ENCODE data around the gene SLC7A4. TPM values are rescaled to one million over a fixed set of nuclear protein-coding genes. Genes with fewer than 3 reads are reported as not detected.
"Not testable (repeated sequence)": the region's sequence is repeated elsewhere in the genome, so short reads cannot be mapped to it uniquely, and the experiment has no call there.

The SLC7A4 gene
- total RNA-seq, 2 experiments from 2014 or later, result not detected

GRCh38 chr22:21073482-21073881 lies 41.1 kb upstream of the SLC7A4 start:
- no peaks in the 10 kb centered on the region for H3K9me3 Mint-ChIP-seq
- intact Hi-C loops (cut with micrococcal nuclease), result no loop called here
- CTCF ChIA-PET, result no interaction called here
- H3K4me3 Mint-ChIP-seq, result no peak overlapping the region
- TF ChIP-seq CTCF (IDR thresholded peaks at IDR 0.05), result no peak
- ATAC-seq (no peak), DNase-seq (no peak)
- H3K27me3 Mint-ChIP-seq, result no peaks in the 10 kb centered on the region
- H3K27ac Mint-ChIP-seq, result no peak overlapping the region
- H3K4me1 Mint-ChIP-seq (ENCODE audit: low read depth), result no peaks in the 10 kb centered on the region
- H3K36me3 Mint-ChIP-seq (ENCODE audit: low read depth), result no peaks in the 10 kb centered on the region
- POLR2A ChIA-PET, result interaction anchor here (0.5 kb wide), 1 partner anchor 8 kb away, joined by 3 read pairs; no protein-coding TSS in a partner anchor

DNA sequence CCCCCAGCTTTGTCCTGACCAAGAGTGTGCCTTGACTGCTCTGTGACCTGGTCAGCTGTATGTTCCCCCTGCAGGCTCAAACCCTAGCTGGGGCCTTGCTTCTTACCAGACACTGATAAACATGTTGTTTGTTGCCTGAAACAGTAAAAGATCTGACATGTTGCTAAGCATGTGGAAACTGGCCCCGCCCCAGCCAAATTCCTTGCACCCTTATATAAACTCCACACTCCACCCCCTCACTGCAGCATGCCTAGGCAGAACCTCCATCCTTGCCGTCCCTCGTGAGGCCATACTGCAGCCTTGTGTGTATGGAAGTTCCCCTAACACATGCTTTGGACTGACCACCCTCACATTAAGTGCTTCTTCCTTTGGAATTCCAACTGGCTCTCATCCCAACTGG lies 40.7 kb upstream of the SLC7A4 start:
- POLR2A ChIA-PET, result no interaction called here
- peaks cover 4% of the 10 kb centered on the region for H3K4me1 Mint-ChIP-seq (ENCODE audit: low read depth)
- no peaks in the 10 kb centered on the region for H3K36me3 Mint-ChIP-seq (ENCODE audit: low read depth)
- TF ChIP-seq CTCF (IDR thresholded peaks at IDR 0.05), result no peak
- no peaks in the 10 kb centered on the region for H3K9me3 Mint-ChIP-seq
- no peak overlapping the region for H3K4me3 Mint-ChIP-seq
- intact Hi-C loops (cut with micrococcal nuclease), result no loop called here
- ATAC-seq (no peak), DNase-seq (no peak)
- CTCF ChIA-PET, result interaction anchor here (1.1 kb wide), 1 partner anchor 29 kb away, joined by 6 read pairs; no protein-coding TSS in a partner anchor
- H3K27me3 Mint-ChIP-seq, result no peaks in the 10 kb centered on the region
- H3K27ac Mint-ChIP-seq, result no peak overlapping the region

GRCh38 chr22:21071796-21072195 lies 39.4 kb upstream of the SLC7A4 start:
- DNase-seq; H3K4me3 Mint-ChIP-seq; H3K4me1 Mint-ChIP-seq (ENCODE audit: low read depth); H3K27ac Mint-ChIP-seq; ATAC-seq; intact Hi-C loops (cut with micrococcal nuclease); H3K36me3 Mint-ChIP-seq (ENCODE audit: low read depth); POLR2A ChIA-PET; H3K27me3 Mint-ChIP-seq; H3K9me3 Mint-ChIP-seq: not testable (repeated sequence)
- CTCF ChIA-PET, result interaction anchor here (1.1 kb wide), 1 partner anchor 31 kb away, joined by 6 read pairs; no protein-coding TSS in a partner anchor

DNA sequence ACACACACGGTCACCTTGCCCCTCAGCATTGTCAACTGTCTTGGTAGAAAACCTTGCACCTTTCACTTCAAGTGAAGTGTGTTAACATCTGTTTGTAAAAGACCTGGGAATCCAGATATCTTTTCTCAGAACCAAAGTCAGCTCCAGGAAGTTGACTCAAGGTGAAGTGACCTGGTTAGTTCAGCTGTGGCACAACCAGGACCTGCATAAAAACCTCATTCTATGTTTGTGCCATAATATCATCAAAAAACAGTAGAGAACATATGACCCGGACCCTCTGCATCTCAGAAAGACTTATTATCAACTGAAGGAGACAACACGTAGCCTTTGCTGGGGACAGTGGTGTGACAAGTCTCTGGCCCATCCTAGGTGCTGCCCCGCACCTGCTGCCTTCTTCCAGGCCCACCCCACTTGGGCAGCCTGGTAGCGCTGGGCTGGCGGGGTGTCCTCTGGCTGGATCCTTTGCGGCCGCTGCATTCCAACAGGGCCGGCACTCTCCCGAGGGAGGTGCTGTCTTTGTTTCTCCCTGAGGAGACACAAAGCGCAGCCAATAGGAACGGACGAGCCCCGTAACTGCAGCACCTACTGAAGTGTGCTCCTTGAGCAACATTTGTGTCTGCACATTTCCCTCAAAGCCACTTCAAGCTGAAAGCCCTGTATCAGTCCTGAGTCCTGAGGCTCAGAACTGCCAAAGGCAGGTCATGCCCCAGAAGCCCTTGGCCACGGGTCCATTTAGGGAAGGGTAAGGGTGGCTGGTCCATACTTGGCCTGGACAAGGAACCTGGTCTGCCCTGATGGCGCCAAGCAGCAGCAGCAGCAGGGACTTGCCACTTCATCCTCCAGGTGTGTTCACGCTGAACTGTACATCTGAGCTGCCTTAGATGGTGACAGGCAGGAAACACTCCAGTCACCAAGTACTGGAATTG lies 38.6 kb upstream of the SLC7A4 start:
- intact Hi-C loops (cut with micrococcal nuclease), result no loop called here
- DNase-seq (no peak), ATAC-seq (no peak)
- ChIA-PET POLR2A (no interaction called here), CTCF (no interaction called here)
- Mint-ChIP-seq H3K36me3 (ENCODE audit: low read depth) (no peaks in the 10 kb centered on the region), H3K9me3 (no peaks in the 10 kb centered on the region), H3K4me1 (ENCODE audit: low read depth) (peaks cover 5% of the 10 kb centered on the region), H3K4me3 (no peak overlapping the region), H3K27me3 (no peaks in the 10 kb centered on the region), H3K27ac (no peak overlapping the region)
- no peak for TF ChIP-seq CTCF (IDR thresholded peaks at IDR 0.05)

- no peaks in the 10 kb centered on the region for H3K36me3 Mint-ChIP-seq (ENCODE audit: low read depth)
- DNase-seq, result no peak
- TF ChIP-seq CTCF (IDR thresholded peaks at IDR 0.05), result no peak
- ChIA-PET CTCF (no interaction called here), POLR2A (no interaction called here)
- no peak overlapping the region for H3K4me3 Mint-ChIP-seq
- H3K4me1 Mint-ChIP-seq (ENCODE audit: low read depth), result peaks cover 5% of the 10 kb centered on the region
- intact Hi-C loops (cut with micrococcal nuclease), result no loop called here
- no peaks in the 10 kb centered on the region for H3K9me3 Mint-ChIP-seq
- no peak for ATAC-seq
- H3K27ac Mint-ChIP-seq, result no peak overlapping the region
- no peaks in the 10 kb centered on the region for H3K27me3 Mint-ChIP-seq
These were observed 37.0 kb upstream of the SLC7A4 start for GRCh38 chr22:21069375-21069774.

All from activated CD8-positive, alpha-beta T cell treated with anti-CD3 and anti-CD28 coated beads for 36 hours (primary cell).